Gastrocnemius medialis (tissue), 4 donors: ENCODE data around the gene PSMB2.

ENCODE experiments used
- CTCF ChIP-seq, 5 experiments: fragments of 450-650 bp in 3 of 5; fragments of 200-600 bp in 2 of 5; sonication (generic) in 2 of 5; IDR thresholded peaks in 4 of 5; conservative IDR thresholded peaks in 1 of 5; 1 replicate in 4 of 5; 2 replicates in 1 of 5; pipeline ENCODE4 v1.5.1; 2016 to 2019; ENCODE audit warnings: antibody characterized with exemption in 5 of 5, mild to moderate bottlenecking in 3 of 5, moderate library complexity in 3 of 5
- POLR2A ChIP-seq, 2 donors: fragments of 450-650 bp; IDR thresholded peaks; one replicate each; pipeline ENCODE4 v1.6.1; 2017; ENCODE audit warnings: antibody characterized with exemption in 2 of 2, mild to moderate bottlenecking in 2 of 2, moderate library complexity in 2 of 2

GRCh38 chr1:35561297-35561971 lies 79.9 kb downstream of the PSMB2 start:
- TF ChIP-seq POLR2A (IDR thresholded peaks at IDR 0.05) (no peak), CTCF (IDR thresholded peaks at IDR 0.05 in 4 of 5, conservative IDR thresholded peaks at IDR 0.05 in 1 of 5) (no peak)
